ENCODE measurements around the gene ZSCAN23.
"Not testable (repeated sequence)": the region's sequence is repeated elsewhere in the genome, so short reads cannot be mapped to it uniquely, and the experiment has no call there.

The ZSCAN23 gene

GRCh38 chr6:28436404-28436803, 6.9 kb downstream of the ZSCAN23 start:
- no peak for DNase-seq (ENCODE audit: low read depth)

- DNase-seq (ENCODE audit: low read depth), result no peak
Measured at GRCh38 chr6:28433119-28433518, 10.2 kb downstream of the ZSCAN23 start.

- DNase-seq (ENCODE audit: low read depth), result no peak
Measured at GRCh38 chr6:28429781-28430180, 13.5 kb downstream of the ZSCAN23 start.

GRCh38 chr6:28425944-28426541, 17.2 kb downstream of the ZSCAN23 start:
- no peak for DNase-seq (ENCODE audit: low read depth)

GRCh38 chr6:28424163-28424562, 19.1 kb downstream of the ZSCAN23 start:
- DNase-seq (ENCODE audit: low read depth), result no peak

- no peak for DNase-seq (ENCODE audit: low read depth)
Measured at GRCh38 chr6:28423546-28423945, 19.7 kb downstream of the ZSCAN23 start.

GRCh38 chr6:28413681-28414080, 29.6 kb downstream of the ZSCAN23 start:
- DNase-seq (ENCODE audit: low read depth), result no peak

- DNase-seq (ENCODE audit: low read depth), result no peak
Measured at GRCh38 chr6:28410767-28411166, 32.5 kb downstream of the ZSCAN23 start.

GRCh38 chr6:28408076-28408802, 35.1 kb downstream of the ZSCAN23 start:
- no peak for DNase-seq (ENCODE audit: low read depth)

GRCh38 chr6:28407401-28407800, 35.9 kb downstream of the ZSCAN23 start:
- DNase-seq (ENCODE audit: low read depth), result no peak

- DNase-seq (ENCODE audit: low read depth), result not testable (repeated sequence)
Measured at GRCh38 chr6:28403923-28404322, 39.4 kb downstream of the ZSCAN23 start.

- no peak for DNase-seq (ENCODE audit: low read depth)
Measured at GRCh38 chr6:28402197-28402596, 41.1 kb downstream of the ZSCAN23 start.

GRCh38 chr6:28401172-28401571, 42.1 kb downstream of the ZSCAN23 start:
- DNase-seq (ENCODE audit: low read depth), result no peak

- no peak for DNase-seq (ENCODE audit: low read depth)
Measured at GRCh38 chr6:28400122-28400451, 43.2 kb downstream of the ZSCAN23 start.

GRCh38 chr6:28399350-28400121, 43.8 kb downstream of the ZSCAN23 start, which contains the start of gene ZSCAN12:
Gene ZSCAN12 (minus strand): TSS chr6:28399747. CDS start chr6:28398405, 1,342 bp downstream.
- peak; percentile 38 for DNase-seq (ENCODE audit: low read depth)

GRCh38 chr6:28395918-28396317, 47.4 kb downstream of the ZSCAN23 start:
- DNase-seq (ENCODE audit: low read depth), result no peak

GRCh38 chr6:28393912-28394662, 49.2 kb downstream of the ZSCAN23 start:
- DNase-seq (ENCODE audit: low read depth), result no peak

- DNase-seq (ENCODE audit: low read depth), result no peak
Measured at GRCh38 chr6:28390688-28391087, 52.6 kb downstream of the ZSCAN23 start.

- no peak for DNase-seq (ENCODE audit: low read depth)
Measured at GRCh38 chr6:28384143-28384533, 59.2 kb downstream of the ZSCAN23 start.

- no peak for DNase-seq (ENCODE audit: low read depth)
Measured at GRCh38 chr6:28383235-28384142, 59.8 kb downstream of the ZSCAN23 start.
